Tibial nerve (tissue), 3 donors: ENCODE results near the gene SLC1A1.

ENCODE experiments used
- POLR2A ChIP-seq, 2 donors: fragments of 450-650 bp; IDR thresholded peaks; one replicate each; pipeline ENCODE4 v1.6.1; 2017; ENCODE audit warnings: antibody characterized with exemption in 2 of 2, mild to moderate bottlenecking in 2 of 2, moderate library complexity in 2 of 2
- TF ChIP-seq, protein P1 (sequence below), 5 experiments: fragments of 200-600 bp in 3 of 5; fragments of 450-650 bp in 2 of 5; sonication (generic) in 3 of 5; IDR thresholded peaks; one replicate each; pipeline ENCODE4 v1.5.1; 2016 to 2019; ENCODE audit warnings: antibody characterized with exemption in 5 of 5, mild to moderate bottlenecking in 3 of 5, moderate library complexity in 2 of 5

GRCh38 chr9:4591123-4591500 is 100.8 kb downstream of the SLC1A1 start:
- TF ChIP-seq, protein P1, sequence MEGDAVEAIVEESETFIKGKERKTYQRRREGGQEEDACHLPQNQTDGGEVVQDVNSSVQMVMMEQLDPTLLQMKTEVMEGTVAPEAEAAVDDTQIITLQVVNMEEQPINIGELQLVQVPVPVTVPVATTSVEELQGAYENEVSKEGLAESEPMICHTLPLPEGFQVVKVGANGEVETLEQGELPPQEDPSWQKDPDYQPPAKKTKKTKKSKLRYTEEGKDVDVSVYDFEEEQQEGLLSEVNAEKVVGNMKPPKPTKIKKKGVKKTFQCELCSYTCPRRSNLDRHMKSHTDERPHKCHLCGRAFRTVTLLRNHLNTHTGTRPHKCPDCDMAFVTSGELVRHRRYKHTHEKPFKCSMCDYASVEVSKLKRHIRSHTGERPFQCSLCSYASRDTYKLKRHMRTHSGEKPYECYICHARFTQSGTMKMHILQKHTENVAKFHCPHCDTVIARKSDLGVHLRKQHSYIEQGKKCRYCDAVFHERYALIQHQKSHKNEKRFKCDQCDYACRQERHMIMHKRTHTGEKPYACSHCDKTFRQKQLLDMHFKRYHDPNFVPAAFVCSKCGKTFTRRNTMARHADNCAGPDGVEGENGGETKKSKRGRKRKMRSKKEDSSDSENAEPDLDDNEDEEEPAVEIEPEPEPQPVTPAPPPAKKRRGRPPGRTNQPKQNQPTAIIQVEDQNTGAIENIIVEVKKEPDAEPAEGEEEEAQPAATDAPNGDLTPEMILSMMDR (IDR thresholded peaks at IDR 0.05): no peak
- no peak for TF ChIP-seq POLR2A (IDR thresholded peaks at IDR 0.05)
